Left kidney (tissue), 8 donors: ENCODE measurements around the gene TFPT. TPM values are rescaled to one million over a fixed set of nuclear protein-coding genes. Genes with fewer than 3 reads are reported as not detected.

Source experiments
- DNase-seq: peaks from one replicate; pipeline ENCODE4 v3.0.0-alpha.2; 2013
- long read RNA-seq, 8 donors: transcript quantifications; one replicate each; lab custom pipeline, GENCODE V29; 2026
- polyA plus RNA-seq: library from polyadenylated mRNA; unstranded; fragments of 120-200 nt; gene quantifications from one replicate; pipeline ENCODE4 v1.2.1, GENCODE V29; 2013; ENCODE audit not compliant: insufficient read length

Gene TFPT, protein sequence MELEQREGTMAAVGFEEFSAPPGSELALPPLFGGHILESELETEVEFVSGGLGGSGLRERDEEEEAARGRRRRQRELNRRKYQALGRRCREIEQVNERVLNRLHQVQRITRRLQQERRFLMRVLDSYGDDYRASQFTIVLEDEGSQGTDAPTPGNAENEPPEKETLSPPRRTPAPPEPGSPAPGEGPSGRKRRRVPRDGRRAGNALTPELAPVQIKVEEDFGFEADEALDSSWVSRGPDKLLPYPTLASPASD
- polyA plus RNA-seq = 14.3 TPM
- long read RNA-seq, donor 1, transcript TFPT-203 (6 exons, 1,205 nt) = major isoform, 7 of 13 reads
- long read RNA-seq, donor 1, partial matches to known transcripts = 6 of 13 reads
- long read RNA-seq, donor 1, other reads (novel, unspliced or antisense) = 0 of 13 reads
- long read RNA-seq, donor 2, transcript TFPT-203 (6 exons, 1,205 nt) = major isoform, 8 of 8 reads
- long read RNA-seq, donor 2, partial matches to known transcripts = 0 of 8 reads
- long read RNA-seq, donor 2, other reads (novel, unspliced or antisense) = 0 of 8 reads
- long read RNA-seq, donor 3, transcript TFPT-203 (6 exons, 1,205 nt) = major isoform, 8 of 12 reads
- long read RNA-seq, donor 3, partial matches to known transcripts = 0 of 12 reads
- long read RNA-seq, donor 3, other reads (novel, unspliced or antisense) = 0 of 12 reads
- long read RNA-seq, donor 4 = 0 reads
- long read RNA-seq, donor 5, transcript TFPT-203 (6 exons, 1,205 nt) = major isoform, 14 of 22 reads
- long read RNA-seq, donor 5, partial matches to known transcripts = 7 of 22 reads
- long read RNA-seq, donor 5, other reads (novel, unspliced or antisense) = 0 of 22 reads
- long read RNA-seq, donor 6, transcript TFPT-203 (6 exons, 1,205 nt) = major isoform, 11 of 69 reads
- long read RNA-seq, donor 6, partial matches to known transcripts = 58 of 69 reads
- long read RNA-seq, donor 6, other reads (novel, unspliced or antisense) = 0 of 69 reads
- long read RNA-seq, donor 7, transcript TFPT-203 (6 exons, 1,205 nt) = major isoform, 10 of 17 reads
- long read RNA-seq, donor 7, partial matches to known transcripts = 6 of 17 reads
- long read RNA-seq, donor 7, other reads (novel, unspliced or antisense) = 0 of 17 reads
- long read RNA-seq, donor 8, partial matches to known transcripts = 23 of 27 reads
- long read RNA-seq, donor 8, other reads (novel, unspliced or antisense) = 0 of 27 reads

DNA sequence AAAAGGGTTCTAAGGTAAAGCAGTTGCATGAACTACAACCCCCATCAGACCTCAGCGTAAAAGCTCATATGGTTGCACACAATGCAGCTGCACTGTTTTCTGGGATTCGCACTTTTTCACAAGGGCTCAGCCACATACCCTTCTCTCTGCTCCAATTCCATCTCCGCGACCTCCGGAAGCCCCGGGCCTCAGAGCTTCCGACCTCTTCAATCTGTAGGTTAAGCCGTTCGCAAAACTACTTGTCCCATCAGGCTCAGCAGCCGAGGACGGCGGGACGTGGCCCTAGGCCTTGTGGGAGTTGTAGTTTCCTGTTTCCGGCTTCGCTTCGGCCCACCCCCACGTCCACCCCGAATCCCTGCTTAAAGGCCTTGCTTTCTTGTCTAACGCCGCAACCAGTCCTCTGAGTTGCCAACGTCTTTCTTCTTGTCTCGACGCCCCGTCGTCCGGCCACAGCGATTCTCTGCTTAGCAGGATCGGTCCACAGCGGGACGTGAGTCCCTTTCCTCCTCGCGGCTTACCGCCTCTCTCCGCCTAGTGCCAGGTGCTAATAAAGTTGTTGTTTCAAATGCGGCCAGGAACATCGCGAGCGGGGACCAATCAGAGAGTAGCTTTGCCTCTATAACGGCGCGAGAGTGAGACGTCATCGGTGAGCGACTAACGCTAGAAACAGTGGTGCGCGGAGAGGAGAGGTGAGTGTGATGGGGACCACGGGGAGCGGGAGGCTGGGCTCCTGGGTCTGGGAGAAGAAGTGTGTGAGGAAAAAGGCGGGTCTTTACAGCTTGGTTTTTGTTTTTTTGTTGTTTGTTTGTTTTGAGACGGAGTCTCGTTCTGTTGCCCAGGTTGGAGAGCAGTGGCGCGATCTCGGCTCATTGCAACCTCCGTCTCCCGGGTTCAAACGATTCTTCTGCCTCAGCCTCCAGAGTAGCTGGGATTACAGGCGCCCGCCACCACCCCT is at the start of gene TFPT, which contains the start of gene PRPF31:
Gene TFPT (minus strand): TSS at position 549 of the 955 bp plus-strand sequence. CDS start 388 bp downstream, at position 161.
Gene PRPF31 (plus strand): TSS at position 646 of the 955 bp plus-strand sequence. CDS start 2,525 bp downstream, outside the sequence.
- peak; percentile 99 for DNase-seq

DNA sequence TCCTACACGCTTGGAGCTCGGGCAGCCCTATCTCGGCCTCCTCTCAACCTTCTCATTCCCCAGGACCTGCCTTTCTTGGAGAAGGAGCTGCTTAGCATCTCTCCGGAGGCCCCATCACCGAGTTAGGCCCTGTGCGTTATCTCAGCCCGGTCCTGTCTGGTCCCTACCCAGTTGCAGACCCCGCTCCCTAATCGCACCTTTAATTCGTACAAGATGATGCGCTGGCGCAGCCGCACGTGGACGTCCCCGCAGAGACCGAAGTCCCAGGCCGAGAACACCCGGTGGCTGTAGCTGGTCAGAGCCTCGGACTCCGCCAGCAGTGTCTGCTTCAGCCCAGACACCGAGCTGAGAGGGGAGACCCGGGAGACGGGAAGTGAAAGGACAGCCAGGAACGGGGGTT is 49.8 kb upstream of the TFPT start:
- DNase-seq = no peak

DNA sequence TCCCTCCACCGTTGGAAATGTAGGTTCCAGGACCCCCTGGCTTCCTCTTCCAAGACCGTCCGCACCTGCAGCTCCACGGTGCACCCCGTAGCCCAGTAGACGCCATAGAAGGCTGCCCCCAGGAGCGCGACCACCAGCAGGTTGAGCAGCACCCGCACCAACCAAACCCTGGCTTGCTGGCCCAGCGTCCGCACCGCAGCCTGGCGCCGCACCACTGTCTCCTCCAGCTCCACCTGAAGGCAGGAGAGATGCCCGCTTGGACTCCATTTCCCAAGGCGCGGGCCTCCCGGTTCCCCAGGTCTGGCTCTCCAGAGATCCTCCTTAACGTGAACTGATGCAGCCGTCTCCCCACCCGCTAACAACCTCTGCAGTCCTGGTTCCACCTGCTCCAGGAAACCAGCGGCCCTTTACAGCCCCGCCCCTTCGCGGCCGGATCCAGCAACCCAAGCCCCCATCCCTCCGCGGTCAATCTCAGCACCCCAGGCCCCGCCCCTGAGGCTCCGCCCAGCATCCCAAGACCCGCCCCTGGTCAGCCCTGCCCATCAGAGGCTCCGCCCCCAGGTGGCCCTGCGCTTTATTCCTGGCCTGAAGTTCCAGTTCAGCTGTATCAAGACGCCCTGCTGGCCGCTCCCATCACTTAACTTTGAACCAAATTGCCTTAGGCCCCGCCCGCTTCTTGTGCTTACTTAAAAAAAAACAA is 49.1 kb upstream of the TFPT start:
- DNase-seq = no peak

DNA sequence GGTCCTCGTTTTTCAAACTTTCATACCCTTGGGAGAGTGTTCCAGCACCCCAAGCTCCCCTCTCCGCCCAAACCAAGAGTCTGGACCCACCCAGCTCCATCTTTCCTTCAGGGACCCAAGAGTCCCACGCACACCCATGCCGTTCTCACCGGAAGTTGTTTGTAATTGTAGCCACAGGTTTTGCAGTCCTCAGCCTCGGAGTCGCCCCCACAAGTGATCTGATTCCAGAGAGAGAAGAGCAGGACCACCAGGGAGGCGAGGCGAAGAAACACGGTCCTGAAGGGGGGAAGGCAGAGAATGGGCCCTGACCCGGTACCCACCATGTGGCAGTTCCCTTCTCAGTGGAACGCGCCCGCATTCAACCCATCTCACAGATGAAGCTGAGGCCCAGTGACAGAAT is 47.4 kb upstream of the TFPT start:
- DNase-seq = no peak

DNA sequence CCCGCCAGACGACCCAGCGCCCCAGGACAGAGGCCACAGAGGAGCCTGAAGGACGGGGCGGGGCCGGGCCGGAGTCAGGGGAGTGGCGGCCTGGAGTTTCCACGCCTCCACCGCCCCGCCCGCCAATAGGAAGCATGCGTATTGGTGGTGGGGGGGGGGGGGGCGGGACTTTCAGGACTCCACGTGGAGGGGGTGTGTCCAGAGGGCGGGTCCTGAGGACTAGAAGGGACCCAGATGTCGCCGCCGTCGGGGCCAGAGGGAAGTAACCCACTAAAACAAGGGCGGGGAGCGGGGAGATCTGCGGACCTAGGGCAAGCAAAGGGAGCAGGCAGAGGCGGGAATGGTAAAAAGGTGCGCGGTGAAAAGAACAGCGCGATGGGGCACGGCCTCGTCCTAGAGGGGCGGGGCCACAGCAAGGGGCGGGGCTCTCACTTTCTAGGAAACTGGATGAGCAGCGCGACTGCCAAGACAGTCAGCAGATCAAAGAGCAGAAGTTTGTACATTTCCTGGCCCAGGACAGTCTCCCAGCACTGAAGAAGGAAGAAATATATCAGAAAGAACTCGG is 46.9 kb upstream of the TFPT start:
- DNase-seq = no peak

DNA sequence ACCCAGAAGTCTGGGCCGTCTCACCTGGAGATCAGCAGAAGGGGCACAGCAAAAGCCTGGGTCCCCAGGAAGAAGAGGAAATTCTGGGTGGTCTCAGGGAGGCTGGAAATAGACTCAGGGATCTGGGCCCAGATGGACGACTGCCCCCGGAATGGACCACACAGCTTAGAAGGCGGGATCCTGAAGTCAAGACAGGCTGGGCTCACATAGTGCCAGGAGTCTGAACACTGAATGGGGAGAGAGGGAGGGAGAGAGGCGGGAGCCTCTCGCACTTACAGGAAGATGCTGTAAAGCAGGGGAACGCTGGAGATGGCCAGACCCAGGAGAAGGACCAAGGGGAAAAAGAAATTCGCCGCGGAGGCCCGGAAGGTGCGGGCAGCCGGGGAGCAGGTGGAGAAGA is 45.4 kb upstream of the TFPT start:
- DNase-seq = no peak

DNA sequence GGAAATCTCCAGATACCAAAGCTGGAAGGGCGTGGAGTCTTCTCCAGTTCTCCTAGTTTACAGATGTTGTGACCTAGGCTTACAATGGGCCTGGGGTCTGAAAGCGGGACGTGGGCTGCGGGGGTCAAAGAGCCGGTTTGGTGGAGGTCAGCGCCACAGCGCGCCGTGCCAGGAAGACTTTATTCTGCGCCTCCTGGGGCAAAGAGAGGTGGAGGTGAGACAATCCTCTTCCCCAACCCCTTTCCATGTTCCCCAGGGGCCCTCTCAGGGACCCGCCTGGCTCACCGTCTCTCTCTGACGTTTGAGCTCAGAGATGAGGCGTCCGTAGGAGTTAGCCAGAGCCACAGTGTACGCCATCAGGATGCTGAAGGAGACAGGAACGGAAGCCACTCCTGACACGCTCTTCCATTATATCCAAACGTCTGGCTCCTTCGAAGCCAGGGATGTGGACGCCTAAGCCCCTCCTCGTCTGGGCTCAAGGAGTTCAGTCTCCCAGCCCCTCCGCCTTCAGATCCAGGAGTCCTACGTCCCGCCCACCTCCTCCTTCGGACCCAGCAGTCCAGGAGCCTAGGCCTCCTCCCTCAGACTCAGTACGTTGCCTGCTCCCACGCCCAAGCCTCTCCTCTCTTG is 44.8 kb upstream of the TFPT start:
- DNase-seq = no peak

DNA sequence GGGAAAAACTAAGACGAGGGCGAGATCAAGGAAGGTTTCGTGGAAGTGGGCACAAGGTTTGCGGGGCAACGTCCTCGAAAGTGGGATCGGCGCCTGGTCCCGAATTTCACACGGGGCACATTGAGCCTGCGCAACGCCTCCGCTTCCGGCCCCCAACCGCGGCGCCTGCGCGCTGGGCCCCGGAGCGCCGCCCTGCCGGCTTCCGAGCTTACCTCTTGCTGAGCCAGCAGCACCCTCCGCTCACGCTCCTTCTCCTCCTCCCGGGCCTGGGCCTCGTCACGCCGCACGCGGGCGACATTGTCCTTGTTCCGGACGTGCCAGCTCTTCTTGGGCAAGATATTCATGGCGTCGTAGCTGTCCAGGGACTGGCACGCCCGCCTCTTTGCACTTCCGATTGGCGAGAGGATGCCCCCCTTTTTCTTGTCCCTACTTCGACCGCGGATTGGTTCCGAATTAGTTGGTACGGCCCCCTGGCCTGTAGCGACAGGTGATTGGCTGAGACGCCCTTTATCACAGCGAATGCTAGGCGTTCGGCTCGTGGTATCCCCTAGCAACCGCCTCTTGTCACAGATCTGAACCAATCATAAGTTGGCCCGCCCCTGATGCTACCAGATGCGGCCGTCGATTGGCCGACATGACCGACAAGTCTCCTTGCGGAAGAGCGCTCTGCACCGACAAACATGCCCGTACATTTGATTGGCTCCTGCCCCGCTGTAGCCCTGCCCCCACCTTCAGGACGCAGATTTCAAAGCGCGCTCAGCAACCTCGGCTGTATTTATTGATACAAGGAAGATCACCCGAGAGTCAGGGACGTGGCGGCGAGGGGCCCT is 44.1 kb upstream of the TFPT start, which contains the start of gene LENG1:
Gene LENG1 (minus strand): TSS at position 370 of the 830 bp plus-strand sequence. CDS start 26 bp downstream, at position 344.
- peak; percentile 100 for DNase-seq

DNA sequence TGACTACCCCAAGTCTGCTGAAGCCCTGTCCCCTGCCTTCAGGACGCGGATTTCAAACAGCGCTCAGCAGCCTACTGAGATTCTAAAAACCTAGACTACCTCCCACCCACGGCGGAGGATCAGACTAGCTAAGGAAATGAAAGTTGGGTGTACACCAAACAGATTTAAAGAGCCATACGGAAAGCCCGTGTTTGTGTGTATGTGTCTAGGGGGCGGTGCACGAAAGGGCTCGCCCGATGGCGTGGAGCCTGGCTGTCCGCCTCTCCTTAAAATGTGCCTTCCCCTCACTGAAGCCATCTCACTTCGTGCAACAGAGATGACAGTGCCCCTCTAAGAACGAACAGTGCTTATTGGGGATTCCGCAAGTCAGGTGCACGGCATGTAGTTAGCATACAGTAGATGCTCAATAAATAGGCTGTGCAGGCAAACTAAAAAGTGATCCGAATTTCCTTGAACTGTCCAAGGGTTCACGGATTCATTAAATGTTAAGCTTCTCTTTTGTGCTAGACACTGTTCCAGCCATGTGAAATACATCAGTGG is 43.4 kb upstream of the TFPT start:
- no peak for DNase-seq

DNA sequence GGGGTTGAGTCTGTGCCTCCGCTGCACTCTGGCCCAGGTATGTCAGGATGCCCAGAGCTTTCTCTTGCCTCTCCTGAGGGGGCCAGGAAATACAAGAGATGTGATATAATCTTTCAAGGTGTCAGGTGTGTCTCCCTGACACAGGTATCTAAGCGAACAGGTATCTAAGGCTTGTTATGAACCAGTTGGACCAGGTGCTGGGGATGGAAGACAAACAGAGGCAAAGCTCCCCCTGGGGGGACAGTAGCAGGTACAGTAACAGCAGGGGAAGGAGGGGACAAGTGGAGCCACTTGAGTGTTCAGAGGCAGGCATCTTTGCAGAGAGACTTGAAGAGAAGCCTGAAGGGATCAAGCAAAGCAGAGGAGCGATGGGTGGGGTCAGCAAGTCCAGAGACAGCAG is 41.5 kb upstream of the TFPT start:
- DNase-seq = no peak

DNA sequence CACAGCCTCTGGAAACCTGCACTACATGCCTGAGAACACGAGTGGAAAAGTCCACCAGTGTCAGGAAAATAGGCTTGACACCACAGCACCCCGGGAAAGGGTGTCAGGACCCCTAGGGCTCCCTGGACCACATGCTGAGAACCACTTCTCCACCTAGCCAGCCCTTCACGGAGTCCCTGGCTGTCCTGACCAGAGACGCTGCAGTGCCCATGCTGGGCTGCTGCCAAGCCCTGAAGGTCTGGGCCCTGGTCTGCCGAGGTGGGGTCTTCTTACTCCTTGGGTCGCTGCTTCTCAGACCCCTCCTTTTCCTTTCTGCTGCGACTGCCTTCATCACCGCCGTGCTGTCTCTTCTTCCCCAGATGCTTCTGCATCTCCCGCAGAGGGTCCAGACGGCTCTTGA is 41.0 kb upstream of the TFPT start:
- DNase-seq = no peak

DNA sequence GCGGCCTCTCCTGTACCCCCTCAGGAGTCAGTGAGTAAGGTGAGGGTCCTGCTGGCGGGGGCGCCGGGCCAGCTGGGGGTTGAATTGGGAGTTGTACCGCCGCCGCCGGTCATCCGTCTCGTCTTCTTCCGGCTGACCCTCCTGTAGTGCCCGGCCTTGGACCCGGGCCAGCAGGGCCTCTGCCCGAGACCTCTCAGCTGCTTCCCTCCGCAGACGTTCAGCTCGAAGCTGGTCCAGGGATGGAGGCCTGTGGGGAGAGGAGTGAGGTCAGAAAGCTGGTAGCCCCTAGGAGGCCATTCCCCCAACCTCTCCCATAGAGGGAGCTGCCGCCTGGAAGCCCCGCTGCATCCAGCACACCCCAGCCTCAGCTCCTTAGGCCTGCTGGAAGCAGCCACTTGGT is 40.2 kb upstream of the TFPT start:
- no peak for DNase-seq

DNA sequence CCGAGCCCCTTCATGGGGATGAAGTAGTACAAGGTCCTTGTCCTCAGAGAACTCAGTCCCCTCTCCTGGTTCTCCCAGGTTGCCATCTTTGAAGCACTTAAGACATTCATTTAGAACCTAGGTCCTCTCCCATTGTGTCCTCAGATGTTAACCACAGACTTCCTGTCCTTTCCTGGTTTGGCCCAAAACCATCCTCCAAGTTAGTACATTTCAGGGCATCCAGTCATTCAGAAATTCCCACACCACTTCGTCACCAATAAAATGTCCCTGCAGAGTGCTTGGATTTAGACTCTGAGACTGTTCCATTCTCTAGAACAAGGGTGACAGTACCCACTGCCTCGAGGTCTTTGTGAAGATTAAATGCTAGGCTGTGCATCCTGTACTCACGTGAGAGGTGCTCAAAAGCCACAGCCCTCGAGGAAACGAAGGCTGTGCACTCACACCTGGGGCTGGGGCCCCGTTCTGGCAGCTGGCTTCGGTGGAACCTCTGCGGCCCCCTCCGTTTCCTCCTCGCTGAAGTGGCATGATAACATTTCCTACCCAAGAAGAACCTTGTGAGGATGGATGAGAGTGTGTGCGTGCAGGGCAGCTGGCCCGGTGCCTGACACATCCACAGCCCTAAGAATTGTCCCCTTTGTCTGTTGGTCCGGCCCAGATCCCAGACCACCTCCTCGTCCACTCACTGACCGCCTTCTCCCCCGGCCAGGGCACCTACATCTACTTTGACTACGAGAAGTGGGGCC is 39.3 kb upstream of the TFPT start:
- DNase-seq = no peak

DNA sequence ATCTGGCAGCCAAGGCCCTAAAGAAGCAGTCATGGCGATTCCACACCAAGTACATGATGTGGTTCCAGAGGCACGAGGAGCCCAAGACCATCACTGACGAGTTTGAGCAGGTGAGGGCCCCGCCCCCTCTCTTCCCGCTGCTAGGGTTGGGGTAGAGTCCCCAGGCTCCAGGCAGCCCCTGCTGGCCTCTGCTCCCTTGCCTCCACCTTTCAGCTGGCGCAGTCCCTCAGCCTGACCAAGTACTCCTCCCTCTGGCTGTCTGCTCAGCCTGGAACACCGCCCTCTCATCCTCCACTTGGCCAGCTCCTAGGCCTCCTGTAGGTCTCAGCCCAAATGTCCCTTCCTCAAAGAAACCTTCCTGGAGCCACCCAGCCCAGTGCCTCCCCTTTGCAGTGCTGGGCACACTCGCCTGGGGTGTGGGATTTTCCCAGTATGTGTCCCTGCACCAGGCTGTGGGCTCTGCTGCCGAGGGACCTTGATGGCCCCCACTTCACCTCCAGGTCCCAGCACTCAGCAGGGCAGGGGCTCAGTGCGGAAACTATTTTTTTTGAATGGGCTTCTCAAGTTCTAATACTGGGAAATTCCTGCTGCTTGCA is 38.4 kb upstream of the TFPT start:
- no peak for DNase-seq

DNA sequence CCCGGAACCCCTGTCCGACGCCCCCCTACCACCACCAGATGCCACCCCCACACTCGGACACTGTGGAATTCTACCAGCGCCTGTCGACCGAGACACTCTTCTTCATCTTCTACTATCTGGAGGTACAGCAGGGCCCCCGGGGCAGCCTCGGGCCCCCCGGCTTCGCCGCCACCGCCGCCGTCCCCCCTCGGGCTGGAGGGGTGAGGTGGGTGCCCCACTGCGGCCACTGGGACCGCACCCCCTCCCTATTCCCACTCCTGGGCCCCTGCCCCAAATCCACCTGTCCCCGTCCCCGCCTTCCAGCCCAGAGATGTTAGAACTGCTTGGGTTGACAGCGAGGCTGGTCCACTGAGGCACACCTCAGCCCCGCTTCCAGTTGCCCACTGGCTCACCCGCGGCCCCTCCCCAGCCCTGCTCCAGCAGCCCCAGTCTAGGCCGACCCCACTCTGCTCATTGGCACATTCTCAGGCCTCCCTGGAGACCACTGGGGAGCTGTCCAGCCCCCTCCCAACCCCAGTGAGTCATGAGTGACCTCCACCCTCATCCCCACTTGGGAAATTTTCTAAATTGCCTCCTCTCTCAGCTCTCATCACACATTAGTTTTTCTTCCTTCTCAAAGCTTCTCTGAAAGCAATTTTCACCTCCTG is 37.5 kb upstream of the TFPT start:
- no peak for DNase-seq

DNA sequence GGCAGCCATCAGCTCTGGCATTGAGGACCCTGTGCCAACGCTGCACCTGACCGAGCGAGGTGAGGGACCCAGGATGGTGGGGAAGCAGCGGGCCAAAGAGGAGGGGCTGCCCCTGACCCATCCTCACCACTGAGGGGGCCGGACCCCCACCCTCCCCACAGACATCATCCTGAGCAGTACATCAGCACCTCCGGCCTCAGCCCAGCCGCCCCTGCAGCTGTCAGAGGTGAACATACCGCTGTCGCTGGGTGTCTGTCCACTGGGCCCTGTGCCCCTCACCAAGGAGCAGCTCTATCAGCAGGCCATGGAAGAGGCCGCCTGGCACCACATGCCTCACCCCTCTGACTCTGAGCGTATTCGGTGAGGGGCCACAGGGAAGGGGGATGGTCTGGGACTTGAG is 36.8 kb upstream of the TFPT start:
- no peak for DNase-seq
